ENCODE results near the gene UBL4B. TPM values are rescaled to one million over a fixed set of nuclear protein-coding genes. Genes with fewer than 3 reads are reported as not detected.

The UBL4B gene
- total and polyA plus RNA-seq, 9 of the 15 experiments (the other 6 are each of a cell fraction or from before 2014, with no cell fraction given): not detected

GRCh38 chr1:110150330-110151174, 38.3 kb downstream of the UBL4B start, which contains the start of gene SLC6A17:
TSS of gene SLC6A17 (plus strand) at chr1:110150494. CDS start at chr1:110166930, 16,436 bp downstream.
- peaks cover 0 to 15% of the 10 kb centered on the region in 2 experiments; a peak in 1 of 5 replicates for H3K4me1 ChIP-seq (replicated peaks in 1 of 2; ENCODE audit: control insufficient read depth in 2 of 2, insufficient read depth in 2 of 2, low read length in 2 of 2)
- H3K36me3 ChIP-seq (ENCODE audit: control insufficient read depth, insufficient read depth, low read length): no peaks in the 10 kb centered on the region
- H3K9me1 ChIP-seq (ENCODE audit: control insufficient read depth, insufficient read depth, low read length): no peaks in the 10 kb centered on the region
- no peaks in the 10 kb centered on the region for H4K20me1 ChIP-seq (replicated peaks; ENCODE audit: control insufficient read depth, insufficient read depth, low read length)
- ATAC-seq (peak; percentile 55; the same call in 2 of the 3 replicates), DNase-seq (ENCODE audit: extremely low read depth in 1 of 4, low spot score in 3 of 4) (peak in 2 of 4 experiments; percentile 27 to 32), FAIRE-seq (no peak)
- H3K9me3 ChIP-seq (replicated peaks; ENCODE audit: control insufficient read depth, insufficient read depth, low read depth, low read length): no peaks in the 10 kb centered on the region
- BruUV-seq (replicated peaks): no TSS peak
- H2AFZ ChIP-seq (ENCODE audit: low read depth, low read length): no peak within 1 kb of the TSS
- H3K4me3 ChIP-seq: no peak within 1 kb of the TSS
- TF ChIP-seq, protein P1, sequence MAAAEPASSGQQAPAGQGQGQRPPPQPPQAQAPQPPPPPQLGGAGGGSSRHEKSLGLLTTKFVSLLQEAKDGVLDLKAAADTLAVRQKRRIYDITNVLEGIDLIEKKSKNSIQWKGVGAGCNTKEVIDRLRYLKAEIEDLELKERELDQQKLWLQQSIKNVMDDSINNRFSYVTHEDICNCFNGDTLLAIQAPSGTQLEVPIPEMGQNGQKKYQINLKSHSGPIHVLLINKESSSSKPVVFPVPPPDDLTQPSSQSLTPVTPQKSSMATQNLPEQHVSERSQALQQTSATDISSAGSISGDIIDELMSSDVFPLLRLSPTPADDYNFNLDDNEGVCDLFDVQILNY (CRISPR knock-in tag; IDR thresholded peaks at IDR 0.05): no peak
- no peak for TF ChIP-seq ZNF592 (IDR thresholded peaks at IDR 0.05)
- no peak for TF ChIP-seq PHF8 (IDR thresholded peaks at IDR 0.05; ENCODE audit: borderline replicate concordance, low read length)
- TF ChIP-seq NR4A1 (CRISPR knock-in tag; IDR thresholded peaks at IDR 0.05): no peak
- no peak for TF ChIP-seq NR4A1 (tag; IDR thresholded peaks at IDR 0.05)
- TF ChIP-seq HMBOX1 (IDR thresholded peaks at IDR 0.05): no peak
- no peak for TF ChIP-seq POLR2A (conservative IDR thresholded peaks at IDR 0.05)
- no peak for TF ChIP-seq NCOR1 (IDR thresholded peaks at IDR 0.05)
- peak in 1 of 2 experiments; percentile 37 for TF ChIP-seq E2F6 (IDR thresholded peaks at IDR 0.05; ENCODE audit: borderline replicate concordance in 1 of 2, extremely low read depth in 1 of 2, insufficient read depth in 1 of 2, insufficient read length in 1 of 2, low read depth in 1 of 2, low read length in 1 of 2, poor library complexity in 1 of 2, severe bottlenecking in 1 of 2)
- TF ChIP-seq ZNF354B (CRISPR knock-in tag; IDR thresholded peaks at IDR 0.05): no peak
- TF ChIP-seq NFXL1 (CRISPR knock-in tag; IDR thresholded peaks at IDR 0.05): no peak
- TF ChIP-seq HDAC6 (IDR thresholded peaks at IDR 0.05; ENCODE audit: low read depth, low read length): peak; percentile 83; the same call in 1 of the 2 replicates
- TF ChIP-seq ZNF212 (CRISPR knock-in tag; IDR thresholded peaks at IDR 0.05): no peak
- H3K9ac ChIP-seq (ENCODE audit: insufficient read depth in 1 of 2, low read depth in 2 of 2, low read length in 2 of 2): no peak within 1 kb of the TSS
- POLR2A ChIA-PET: no interaction called here
- in situ Hi-C loops (cut with MboI) (no loop called here), intact Hi-C loops (cut with micrococcal nuclease) (no loop called here)
- 13% methylated on average over 82 of the region's 104 CpGs for WGBS (ENCODE audit: insufficient coverage, low coverage, missing lambda C conversion rate)
- no peaks in the 10 kb centered on the region for H3K79me2 ChIP-seq (ENCODE audit: control insufficient read depth, insufficient read depth, low read length)
- peaks cover 8 to 31% of the 10 kb centered on the region in 2 experiments; a peak in 4 of 5 replicates for H3K27me3 ChIP-seq (ENCODE audit: control insufficient read depth in 2 of 2, insufficient read depth in 2 of 2, low read length in 2 of 2)
- H3K4me2 ChIP-seq (ENCODE audit: insufficient read depth, low read length): no peak within 1 kb of the TSS
- CTCF ChIA-PET (ENCODE audit: low intra/inter-chr PET ratio): no interaction called here
- no peak within 1 kb of the TSS for H3K27ac ChIP-seq (ENCODE audit: extremely low read depth, low read depth, low read length)
